ENCODE data around the gene SYCP3. TPM values are rescaled to one million over a fixed set of nuclear protein-coding genes. Genes with fewer than 3 reads are reported as not detected.

The SYCP3 gene
- total RNA-seq, 1 experiment from 2014 or later, result 0.16 TPM

DNA sequence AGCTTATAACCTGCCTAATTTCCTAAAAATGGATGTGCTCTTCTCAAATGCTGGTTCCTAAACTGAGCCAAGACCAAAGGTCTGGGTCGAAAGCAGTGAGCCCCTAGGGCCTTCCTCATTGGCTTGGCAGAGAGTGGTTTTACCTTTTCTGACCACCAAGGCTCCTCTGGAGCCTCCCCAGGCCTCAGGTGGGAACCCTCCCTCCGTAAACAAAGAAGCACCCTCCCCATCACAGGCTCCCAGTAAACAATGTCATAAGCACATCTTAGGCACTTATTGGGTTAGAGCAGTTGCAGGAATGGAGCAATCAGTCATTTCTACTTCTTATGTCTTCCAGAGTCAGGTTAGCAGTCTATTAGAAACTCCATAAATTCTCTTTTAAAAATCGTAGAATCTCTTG is 35.8 kb downstream of the SYCP3 start:
- Mint-ChIP-seq H3K4me3 (ENCODE audit: unreplicated experiment) (no peak overlapping the region), H3K27ac (ENCODE audit: unreplicated experiment) (no peak overlapping the region), H3K36me3 (ENCODE audit: insufficient read depth, unreplicated experiment) (no peaks in the 10 kb centered on the region), H3K9me3 (ENCODE audit: unreplicated experiment) (no peaks in the 10 kb centered on the region), H3K27me3 (ENCODE audit: insufficient read depth, unreplicated experiment) (no peaks in the 10 kb centered on the region), H3K4me1 (ENCODE audit: low read depth, unreplicated experiment) (peaks cover 21% of the 10 kb centered on the region)
- no peak overlapping the region for H3K4me3 ChIP-seq (ENCODE audit: low read depth, low read length)
- intact Hi-C loops (cut with micrococcal nuclease; ENCODE audit: unreplicated experiment), result no loop called here
- no TSS peak for BruUV-seq (replicated peaks)
- CTCF ChIA-PET, result no interaction called here
- DNase-seq, result no peak
- H3K9me3 ChIP-seq, result no peaks in the 10 kb centered on the region
- TF ChIP-seq, protein P1, sequence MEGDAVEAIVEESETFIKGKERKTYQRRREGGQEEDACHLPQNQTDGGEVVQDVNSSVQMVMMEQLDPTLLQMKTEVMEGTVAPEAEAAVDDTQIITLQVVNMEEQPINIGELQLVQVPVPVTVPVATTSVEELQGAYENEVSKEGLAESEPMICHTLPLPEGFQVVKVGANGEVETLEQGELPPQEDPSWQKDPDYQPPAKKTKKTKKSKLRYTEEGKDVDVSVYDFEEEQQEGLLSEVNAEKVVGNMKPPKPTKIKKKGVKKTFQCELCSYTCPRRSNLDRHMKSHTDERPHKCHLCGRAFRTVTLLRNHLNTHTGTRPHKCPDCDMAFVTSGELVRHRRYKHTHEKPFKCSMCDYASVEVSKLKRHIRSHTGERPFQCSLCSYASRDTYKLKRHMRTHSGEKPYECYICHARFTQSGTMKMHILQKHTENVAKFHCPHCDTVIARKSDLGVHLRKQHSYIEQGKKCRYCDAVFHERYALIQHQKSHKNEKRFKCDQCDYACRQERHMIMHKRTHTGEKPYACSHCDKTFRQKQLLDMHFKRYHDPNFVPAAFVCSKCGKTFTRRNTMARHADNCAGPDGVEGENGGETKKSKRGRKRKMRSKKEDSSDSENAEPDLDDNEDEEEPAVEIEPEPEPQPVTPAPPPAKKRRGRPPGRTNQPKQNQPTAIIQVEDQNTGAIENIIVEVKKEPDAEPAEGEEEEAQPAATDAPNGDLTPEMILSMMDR (IDR thresholded peaks at IDR 0.05; ENCODE audit: insufficient read depth in 1 of 2, low read depth in 1 of 2, low read length in 1 of 2, severe bottlenecking in 1 of 2, unreplicated experiment in 1 of 2), result no peak
- POLR2A ChIA-PET, result no interaction called here
- peaks cover 1% of the 10 kb centered on the region; the same call in 1 of the 2 replicates for H3K36me3 ChIP-seq (ENCODE audit: control insufficient read depth, insufficient read depth, low read length)
- peaks cover 17% of the 10 kb centered on the region for H3K4me1 ChIP-seq
- H3K27me3 ChIP-seq (replicated peaks; ENCODE audit: control insufficient read depth, insufficient read depth, low read length), result no peaks in the 10 kb centered on the region

DNA sequence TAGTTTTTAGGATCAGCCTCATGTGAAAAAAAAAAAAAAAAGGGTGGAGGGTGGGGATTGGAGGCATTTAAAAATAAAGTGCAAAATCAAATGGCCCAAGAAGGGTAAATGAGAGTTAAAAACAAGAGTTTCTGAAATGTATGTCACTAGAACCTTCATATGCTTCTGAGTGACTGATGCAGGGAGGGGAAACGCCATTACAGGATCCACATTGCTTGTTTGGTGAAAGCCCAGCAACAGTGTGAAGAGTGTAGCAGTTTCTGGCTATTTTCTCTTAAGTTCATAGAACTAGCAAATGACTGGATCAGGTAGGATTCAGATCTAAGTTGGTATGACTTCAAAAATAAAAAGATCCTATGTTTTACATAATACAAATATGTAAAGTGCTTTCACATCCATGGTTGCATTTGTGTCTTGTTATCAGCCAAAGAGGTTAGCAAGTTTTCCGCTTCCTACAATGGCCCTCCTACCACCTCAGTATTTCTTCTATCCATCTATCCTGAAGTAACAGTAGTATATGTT is 38.9 kb downstream of the SYCP3 start:
- Histone ChIP-seq H3K4me3 (ENCODE audit: low read depth, low read length) (no peak overlapping the region), H3K27me3 (replicated peaks; ENCODE audit: control insufficient read depth, insufficient read depth, low read length) (no peaks in the 10 kb centered on the region), H3K4me1 (peaks cover 15% of the 10 kb centered on the region), H3K36me3 (ENCODE audit: control insufficient read depth, insufficient read depth, low read length) (peaks cover 1% of the 10 kb centered on the region; the same call in 1 of the 2 replicates), H3K9me3 (no peaks in the 10 kb centered on the region)
- CTCF ChIA-PET, result no interaction called here
- intact Hi-C loops (cut with micrococcal nuclease; ENCODE audit: unreplicated experiment), result no loop called here
- TF ChIP-seq, protein P1 (IDR thresholded peaks at IDR 0.05; ENCODE audit: insufficient read depth in 1 of 2, low read depth in 1 of 2, low read length in 1 of 2, severe bottlenecking in 1 of 2, unreplicated experiment in 1 of 2), result no peak
- POLR2A ChIA-PET, result no interaction called here
- Mint-ChIP-seq H3K27me3 (ENCODE audit: insufficient read depth, unreplicated experiment) (no peaks in the 10 kb centered on the region), H3K27ac (ENCODE audit: unreplicated experiment) (no peak overlapping the region), H3K4me1 (ENCODE audit: low read depth, unreplicated experiment) (peaks cover 14% of the 10 kb centered on the region), H3K9me3 (ENCODE audit: unreplicated experiment) (no peaks in the 10 kb centered on the region), H3K4me3 (ENCODE audit: unreplicated experiment) (no peak overlapping the region), H3K36me3 (ENCODE audit: insufficient read depth, unreplicated experiment) (no peaks in the 10 kb centered on the region)
- no TSS peak for BruUV-seq (replicated peaks)
- no peak for DNase-seq

DNA sequence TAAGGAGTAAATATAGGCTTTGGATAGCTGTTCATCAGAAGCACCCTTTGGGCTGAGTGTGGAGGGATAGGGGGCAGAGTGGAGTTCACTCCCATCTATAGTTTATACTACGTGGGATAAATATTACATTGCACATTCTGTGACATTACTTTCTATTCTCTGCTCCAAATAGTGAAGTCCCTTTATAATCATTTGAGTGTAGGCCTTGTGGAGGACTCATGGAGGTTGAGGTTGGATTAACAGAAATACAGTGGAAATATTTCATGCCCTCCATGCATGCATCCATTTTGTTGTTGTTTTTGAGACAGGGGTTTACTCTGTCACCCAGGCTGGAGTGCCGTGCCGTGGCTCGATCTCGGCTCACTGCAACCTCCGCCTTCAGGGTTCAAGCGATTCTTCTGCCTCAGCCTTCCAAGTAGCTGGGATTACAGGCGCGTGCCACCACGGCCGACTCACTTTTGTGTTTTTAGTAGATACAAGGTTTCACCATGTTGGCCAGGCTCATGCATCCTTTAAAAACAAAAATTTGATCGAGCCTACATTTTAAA is 40.4 kb downstream of the SYCP3 start:
- Histone ChIP-seq H3K27me3 (replicated peaks; ENCODE audit: control insufficient read depth, insufficient read depth, low read length) (no peaks in the 10 kb centered on the region), H3K4me1 (peaks cover 15% of the 10 kb centered on the region), H3K4me3 (ENCODE audit: low read depth, low read length) (peak overlapping the region; percentile 81), H3K9me3 (no peaks in the 10 kb centered on the region), H3K36me3 (ENCODE audit: control insufficient read depth, insufficient read depth, low read length) (peaks cover 1% of the 10 kb centered on the region; the same call in 1 of the 2 replicates)
- H3K36me3 Mint-ChIP-seq (ENCODE audit: insufficient read depth, unreplicated experiment), result no peaks in the 10 kb centered on the region
- peaks cover 17% of the 10 kb centered on the region for H3K4me1 Mint-ChIP-seq (ENCODE audit: low read depth, unreplicated experiment)
- TF ChIP-seq, protein P1 (IDR thresholded peaks at IDR 0.05; ENCODE audit: insufficient read depth in 1 of 2, low read depth in 1 of 2, low read length in 1 of 2, severe bottlenecking in 1 of 2, unreplicated experiment in 1 of 2), result peak in 1 of 2 experiments; percentile 18
- no peaks in the 10 kb centered on the region for H3K27me3 Mint-ChIP-seq (ENCODE audit: insufficient read depth, unreplicated experiment)
- ChIA-PET CTCF (interaction anchor here (1.3 kb wide), 1 partner anchor 208 kb away, joined by 3 read pairs; no protein-coding TSS in a partner anchor), POLR2A (interaction anchor here (0.7 kb wide), 1 partner anchor 363 kb away, joined by 3 read pairs; no protein-coding TSS in a partner anchor)
- DNase-seq, result no peak
- TSS peak; percentile 25 for BruUV-seq (replicated peaks)
- H3K9me3 Mint-ChIP-seq (ENCODE audit: unreplicated experiment), result no peaks in the 10 kb centered on the region
- intact Hi-C loops (cut with micrococcal nuclease; ENCODE audit: unreplicated experiment), result loop anchor here (1.0 kb wide), 1 partner anchor 7 kb away; no protein-coding TSS in a partner anchor
- peak overlapping the region; percentile 64 for H3K27ac Mint-ChIP-seq (ENCODE audit: unreplicated experiment)
- H3K4me3 Mint-ChIP-seq (ENCODE audit: unreplicated experiment), result peak overlapping the region; percentile 94
